Measurements from ENCODE around the gene RPL23. TPM values are rescaled to one million over a fixed set of nuclear protein-coding genes. Genes with fewer than 3 reads are reported as not detected.
A peak's percentile ranks its signal among the peaks of the same experiment; 100 is the strongest.

The RPL23 gene
- total and polyA plus RNA-seq, 9 of the 15 experiments (the other 6 are each of a cell fraction or from before 2014, with no cell fraction given) = 1,745 to 3,667 (median 3,096) TPM

DNA sequence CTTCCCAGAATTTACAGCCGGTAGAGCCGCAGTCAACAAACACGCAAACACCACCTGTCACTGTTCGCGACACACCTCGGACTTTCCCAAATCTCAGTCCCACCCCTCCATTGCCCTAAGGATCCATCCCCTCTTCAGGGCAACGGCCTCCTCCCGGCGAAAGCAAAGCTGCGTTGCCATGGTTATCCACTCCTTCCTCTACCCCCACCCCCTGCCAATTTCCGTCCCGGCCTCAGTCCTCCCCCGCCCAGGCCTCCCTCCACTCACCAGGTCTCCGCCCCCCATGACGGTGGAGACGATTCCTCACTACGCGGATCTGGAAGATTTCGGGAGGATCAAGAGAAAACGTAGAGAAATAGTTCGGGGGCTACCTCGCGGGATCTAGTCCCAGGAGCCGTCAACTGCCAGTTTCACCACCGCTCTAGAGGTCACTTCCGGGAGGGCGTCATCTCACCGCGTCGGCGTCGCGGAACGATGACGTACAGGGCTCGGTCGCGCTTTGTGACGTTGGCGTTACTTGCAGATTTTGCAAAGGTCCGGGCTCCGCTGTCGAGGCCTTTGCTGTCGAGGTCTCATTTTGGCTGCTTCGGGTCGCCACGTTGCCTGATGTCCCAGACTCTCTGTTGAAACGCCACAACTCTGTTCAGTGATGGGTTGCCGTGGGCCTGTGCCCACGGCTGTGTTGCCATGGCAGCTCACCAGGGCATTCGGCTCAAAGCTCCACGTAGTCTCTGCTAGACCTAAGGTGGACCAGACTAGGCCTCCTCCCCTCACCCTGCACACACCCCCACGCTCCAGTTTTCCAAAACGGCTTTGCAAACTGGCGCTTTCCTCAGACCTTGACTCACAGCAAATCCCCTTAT is 28.4 kb downstream of the RPL23 start, which contains the start of gene CWC25 (continued):
- no peak for TF ChIP-seq NUFIP1 (IDR thresholded peaks at IDR 0.05; ENCODE audit: partially characterized antibody)
- TF ChIP-seq, protein P1, sequence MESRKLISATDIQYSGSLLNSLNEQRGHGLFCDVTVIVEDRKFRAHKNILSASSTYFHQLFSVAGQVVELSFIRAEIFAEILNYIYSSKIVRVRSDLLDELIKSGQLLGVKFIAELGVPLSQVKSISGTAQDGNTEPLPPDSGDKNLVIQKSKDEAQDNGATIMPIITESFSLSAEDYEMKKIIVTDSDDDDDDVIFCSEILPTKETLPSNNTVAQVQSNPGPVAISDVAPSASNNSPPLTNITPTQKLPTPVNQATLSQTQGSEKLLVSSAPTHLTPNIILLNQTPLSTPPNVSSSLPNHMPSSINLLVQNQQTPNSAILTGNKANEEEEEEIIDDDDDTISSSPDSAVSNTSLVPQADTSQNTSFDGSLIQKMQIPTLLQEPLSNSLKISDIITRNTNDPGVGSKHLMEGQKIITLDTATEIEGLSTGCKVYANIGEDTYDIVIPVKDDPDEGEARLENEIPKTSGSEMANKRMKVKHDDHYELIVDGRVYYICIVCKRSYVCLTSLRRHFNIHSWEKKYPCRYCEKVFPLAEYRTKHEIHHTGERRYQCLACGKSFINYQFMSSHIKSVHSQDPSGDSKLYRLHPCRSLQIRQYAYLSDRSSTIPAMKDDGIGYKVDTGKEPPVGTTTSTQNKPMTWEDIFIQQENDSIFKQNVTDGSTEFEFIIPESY (CRISPR knock-in tag; IDR thresholded peaks at IDR 0.05) = no peak
- TF ChIP-seq, protein P2, sequence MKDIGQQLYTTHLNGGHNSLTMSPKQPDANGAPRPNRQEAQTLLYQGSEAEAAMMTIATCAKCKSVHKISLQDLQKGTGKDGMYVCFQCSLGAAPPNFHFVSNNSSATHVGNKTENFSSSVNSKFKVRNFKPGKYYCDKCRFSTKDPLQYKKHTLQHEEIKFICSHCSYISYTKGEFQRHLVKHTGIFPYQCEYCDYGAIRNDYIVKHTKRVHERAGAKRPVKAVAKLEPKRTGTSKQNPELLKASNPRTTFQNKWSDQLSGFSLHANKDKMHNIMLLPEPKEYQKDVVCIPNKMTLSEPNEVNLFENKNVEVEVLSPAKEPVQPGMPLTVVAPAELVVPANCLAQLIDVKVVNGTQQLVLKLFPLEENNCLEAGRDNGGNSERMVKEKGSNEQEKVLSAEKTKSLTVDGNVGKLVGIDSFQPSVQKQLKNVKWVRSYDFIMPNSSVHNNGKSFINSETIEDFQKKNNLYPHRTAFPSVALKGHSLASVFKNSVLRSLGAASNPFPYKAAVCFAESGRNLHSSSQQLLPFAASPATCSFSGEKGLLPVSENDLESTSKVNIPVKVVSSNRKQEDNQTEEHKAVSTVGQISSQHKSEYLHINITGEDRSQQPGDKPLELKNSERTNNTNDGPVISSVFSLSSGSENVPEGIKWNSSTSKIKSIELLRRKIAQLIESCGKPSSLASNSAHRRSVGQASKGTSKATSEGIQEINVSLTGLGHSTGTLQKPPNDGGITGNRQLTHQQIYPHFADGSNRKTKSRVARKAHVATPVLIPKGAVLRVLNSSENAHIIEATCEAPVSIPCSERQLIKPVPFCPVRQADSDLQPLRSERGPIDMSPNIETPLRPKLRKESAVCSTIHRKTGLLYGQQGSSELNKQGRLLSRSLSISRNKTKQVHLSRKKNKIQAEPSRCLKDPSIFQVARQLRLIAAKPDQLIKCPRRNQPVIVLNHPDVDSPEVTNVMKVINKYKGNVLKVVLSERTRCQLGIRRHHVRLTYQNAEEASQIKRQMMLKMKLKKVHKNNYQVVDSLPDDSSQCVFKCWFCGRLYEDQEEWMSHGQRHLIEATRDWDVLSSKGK (CRISPR knock-in tag; IDR thresholded peaks at IDR 0.05) = no peak
- no peak for TF ChIP-seq MEF2A (IDR thresholded peaks at IDR 0.05; ENCODE audit: control insufficient read depth, low read depth, low read length)
- TF ChIP-seq, protein P3, sequence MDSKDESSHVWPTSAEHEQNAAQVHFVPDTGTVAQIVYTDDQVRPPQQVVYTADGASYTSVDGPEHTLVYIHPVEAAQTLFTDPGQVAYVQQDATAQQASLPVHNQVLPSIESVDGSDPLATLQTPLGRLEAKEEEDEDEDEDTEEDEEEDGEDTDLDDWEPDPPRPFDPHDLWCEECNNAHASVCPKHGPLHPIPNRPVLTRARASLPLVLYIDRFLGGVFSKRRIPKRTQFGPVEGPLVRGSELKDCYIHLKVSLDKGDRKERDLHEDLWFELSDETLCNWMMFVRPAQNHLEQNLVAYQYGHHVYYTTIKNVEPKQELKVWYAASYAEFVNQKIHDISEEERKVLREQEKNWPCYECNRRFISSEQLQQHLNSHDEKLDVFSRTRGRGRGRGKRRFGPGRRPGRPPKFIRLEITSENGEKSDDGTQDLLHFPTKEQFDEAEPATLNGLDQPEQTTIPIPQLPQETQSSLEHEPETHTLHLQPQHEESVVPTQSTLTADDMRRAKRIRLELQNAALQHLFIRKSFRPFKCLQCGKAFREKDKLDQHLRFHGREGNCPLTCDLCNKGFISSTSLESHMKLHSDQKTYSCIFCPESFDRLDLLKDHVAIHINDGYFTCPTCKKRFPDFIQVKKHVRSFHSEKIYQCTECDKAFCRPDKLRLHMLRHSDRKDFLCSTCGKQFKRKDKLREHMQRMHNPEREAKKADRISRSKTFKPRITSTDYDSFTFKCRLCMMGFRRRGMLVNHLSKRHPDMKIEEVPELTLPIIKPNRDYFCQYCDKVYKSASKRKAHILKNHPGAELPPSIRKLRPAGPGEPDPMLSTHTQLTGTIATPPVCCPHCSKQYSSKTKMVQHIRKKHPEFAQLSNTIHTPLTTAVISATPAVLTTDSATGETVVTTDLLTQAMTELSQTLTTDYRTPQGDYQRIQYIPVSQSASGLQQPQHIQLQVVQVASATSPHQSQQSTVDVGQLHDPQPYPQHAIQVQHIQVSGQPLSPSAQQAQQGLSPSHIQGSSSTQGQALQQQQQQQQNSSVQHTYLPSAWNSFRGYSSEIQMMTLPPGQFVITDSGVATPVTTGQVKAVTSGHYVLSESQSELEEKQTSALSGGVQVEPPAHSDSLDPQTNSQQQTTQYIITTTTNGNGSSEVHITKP (IDR thresholded peaks at IDR 0.05; ENCODE audit: partially characterized antibody) = no peak
- no peak for TF ChIP-seq RBM17 (IDR thresholded peaks at IDR 0.05; ENCODE audit: borderline replicate concordance, low read depth, low read length)
- no peak for TF ChIP-seq RBM39 (optimal IDR thresholded peaks at IDR 0.05; ENCODE audit: low read depth, low read length)
- no peak for TF ChIP-seq ZSCAN32 (CRISPR knock-in tag; IDR thresholded peaks at IDR 0.05)
- TF ChIP-seq JUNB (CRISPR knock-in tag; conservative IDR thresholded peaks at IDR 0.05) = no peak
- TF ChIP-seq, protein P4, sequence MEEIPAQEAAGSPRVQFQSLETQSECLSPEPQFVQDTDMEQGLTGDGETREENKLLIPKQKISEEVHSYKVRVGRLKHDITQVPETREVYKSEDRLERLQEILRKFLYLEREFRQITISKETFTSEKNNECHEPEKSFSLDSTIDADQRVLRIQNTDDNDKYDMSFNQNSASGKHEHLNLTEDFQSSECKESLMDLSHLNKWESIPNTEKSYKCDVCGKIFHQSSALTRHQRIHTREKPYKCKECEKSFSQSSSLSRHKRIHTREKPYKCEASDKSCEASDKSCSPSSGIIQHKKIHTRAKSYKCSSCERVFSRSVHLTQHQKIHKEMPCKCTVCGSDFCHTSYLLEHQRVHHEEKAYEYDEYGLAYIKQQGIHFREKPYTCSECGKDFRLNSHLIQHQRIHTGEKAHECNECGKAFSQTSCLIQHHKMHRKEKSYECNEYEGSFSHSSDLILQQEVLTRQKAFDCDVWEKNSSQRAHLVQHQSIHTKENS (CRISPR knock-in tag; IDR thresholded peaks at IDR 0.05) = no peak
- TF ChIP-seq SMAD4 (CRISPR knock-in tag; conservative IDR thresholded peaks at IDR 0.05) = peak; percentile 48
- peak; percentile 89 for TF ChIP-seq NR2C2 (CRISPR knock-in tag; IDR thresholded peaks at IDR 0.05)
- peak; percentile 97 for TF ChIP-seq NR2C2 (tag; IDR thresholded peaks at IDR 0.05)
- TF ChIP-seq ZBTB17 (CRISPR knock-in tag; IDR thresholded peaks at IDR 0.05) = 0 out of 2 replicates have a peak, but pooled peaks have one; percentile 26
- peak in 2 of 3 experiments; percentile 68 to 84 for TF ChIP-seq YY1 (IDR thresholded peaks at IDR 0.05; ENCODE audit: borderline replicate concordance in 1 of 3, control insufficient read depth in 1 of 3, extremely low read depth in 1 of 3, insufficient read depth in 3 of 3, insufficient read length in 1 of 3, insufficient replicate concordance in 2 of 3, low read depth in 1 of 3, low read length in 2 of 3)
